HG03025 (cell line): ENCODE results near the gene LHFPL6.

Experiments
- ATAC-seq: cut with Tn5 transposase; IDR thresholded peaks from one replicate; pipeline ENCODE4 v1.9.1; 2021; ENCODE audit warnings: mild to moderate bottlenecking, moderate library complexity; ENCODE audit not compliant: unreplicated experiment, low FRiP score

LHFPL6 gene

GRCh38 chr13:39559847-39560246 is 43.1 kb downstream of the LHFPL6 start:
- no peak for ATAC-seq

GRCh38 chr13:39557285-39557955 is 45.6 kb downstream of the LHFPL6 start:
- no peak for ATAC-seq

- no peak for ATAC-seq
Observed at GRCh38 chr13:39556866-39557265, 46.1 kb downstream of the LHFPL6 start.

GRCh38 chr13:39554371-39554770 is 48.6 kb downstream of the LHFPL6 start:
- ATAC-seq: no peak

- no peak for ATAC-seq
Observed at GRCh38 chr13:39552246-39552645, 50.7 kb downstream of the LHFPL6 start.

- ATAC-seq: no peak
Observed at GRCh38 chr13:39550931-39551330, 52.1 kb downstream of the LHFPL6 start.

GRCh38 chr13:39547108-39547507 is 55.9 kb downstream of the LHFPL6 start:
- no peak for ATAC-seq

GRCh38 chr13:39542361-39542760 is 60.6 kb downstream of the LHFPL6 start:
- no peak for ATAC-seq

- ATAC-seq: no peak
Observed at GRCh38 chr13:39540929-39541605, 61.9 kb downstream of the LHFPL6 start.

- no peak for ATAC-seq
Observed at GRCh38 chr13:39538816-39539790, 63.9 kb downstream of the LHFPL6 start.

GRCh38 chr13:39536906-39537305 is 66.1 kb downstream of the LHFPL6 start:
- no peak for ATAC-seq

GRCh38 chr13:39536274-39536673 is 66.7 kb downstream of the LHFPL6 start:
- no peak for ATAC-seq

- ATAC-seq: no peak
Observed at GRCh38 chr13:39533651-39534150, 69.3 kb downstream of the LHFPL6 start.

GRCh38 chr13:39531646-39532045 is 71.3 kb downstream of the LHFPL6 start:
- no peak for ATAC-seq

- ATAC-seq: no peak
Observed at GRCh38 chr13:39530916-39531315, 72.1 kb downstream of the LHFPL6 start.

- no peak for ATAC-seq
Observed at GRCh38 chr13:39528661-39528980, 74.4 kb downstream of the LHFPL6 start.

- no peak for ATAC-seq
Observed at GRCh38 chr13:39527961-39528660, 74.9 kb downstream of the LHFPL6 start.

GRCh38 chr13:39527301-39527700 is 75.7 kb downstream of the LHFPL6 start:
- ATAC-seq: no peak

GRCh38 chr13:39526499-39526898 is 76.5 kb downstream of the LHFPL6 start:
- no peak for ATAC-seq

GRCh38 chr13:39525506-39525905 is 77.5 kb downstream of the LHFPL6 start:
- ATAC-seq: no peak
